IPS-18a (cell line): Measurements from ENCODE around the gene TERF2IP.
A peak's percentile ranks its signal among the peaks of the same experiment; 100 is the strongest.

Source experiments
- H3K27ac ChIP-seq: one replicate; pipeline ENCODE4 v1.5.1; 2013; ENCODE audit warnings: low read length
- H3K27me3 ChIP-seq: one replicate; pipeline ENCODE4 v1.6.1; 2013; ENCODE audit warnings: mild to moderate bottlenecking, low read length; ENCODE audit not compliant: control insufficient read depth, insufficient read depth
- H3K36me3 ChIP-seq: one replicate; pipeline ENCODE4 v1.6.1; 2013; ENCODE audit warnings: low read depth, low read length; ENCODE audit not compliant: control insufficient read depth
- H3K4me1 ChIP-seq: one replicate; pipeline ENCODE4 v1.6.1; 2013; ENCODE audit warnings: low read depth, low read length; ENCODE audit not compliant: control insufficient read depth
- H3K4me3 ChIP-seq: one replicate; pipeline ENCODE4 v1.5.1; 2013; ENCODE audit warnings: low read length
- H3K9ac ChIP-seq: one replicate; pipeline ENCODE4 v1.6.1; 2013; ENCODE audit warnings: mild to moderate bottlenecking, low read length, moderate library complexity
- H3K9me3 ChIP-seq: one replicate; pipeline ENCODE4 v1.6.1; 2013; ENCODE audit warnings: low read depth, low read length; ENCODE audit not compliant: control insufficient read depth

TERF2IP gene

DNA sequence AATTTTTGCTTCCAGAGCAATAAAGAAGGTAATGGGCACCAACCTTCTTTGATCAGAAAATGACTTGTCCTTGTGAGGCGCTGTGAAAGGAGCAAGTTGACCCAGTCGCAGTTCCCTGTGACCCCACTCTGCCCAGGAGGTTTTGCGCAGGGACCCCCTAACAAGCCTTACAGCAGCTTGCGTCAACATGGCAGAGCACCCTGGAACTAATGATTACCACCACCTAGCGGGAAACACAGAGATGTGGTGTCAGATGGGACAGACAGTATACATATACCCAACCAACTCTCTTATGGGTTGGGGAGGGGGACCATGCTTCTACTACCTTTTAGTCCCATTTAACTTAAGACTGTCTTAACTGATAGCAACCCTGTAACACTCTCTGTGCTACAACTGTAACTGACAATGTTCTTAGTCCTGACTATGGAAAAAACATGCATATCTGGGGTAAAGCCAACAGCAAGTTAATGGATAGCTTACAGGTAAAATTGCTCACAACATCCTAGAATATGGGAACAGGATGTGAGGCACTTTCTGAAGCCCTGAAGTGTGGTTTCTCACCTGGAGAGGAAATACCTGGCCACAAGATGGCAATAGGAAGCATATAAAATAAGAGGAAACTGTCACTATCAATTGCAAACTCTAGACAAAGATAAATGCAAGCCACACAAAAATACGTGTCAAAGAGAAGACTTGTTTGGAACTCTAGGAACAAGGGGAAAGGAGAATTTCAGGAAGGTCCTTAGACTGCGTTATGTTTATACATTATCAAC, 3.1 kb upstream of the TERF2IP start:
- H3K4me1 ChIP-seq, result no peaks in the 10 kb centered on the region
- no peak overlapping the region for H3K9ac ChIP-seq
- H3K27me3 ChIP-seq, result no peaks in the 10 kb centered on the region
- no peaks in the 10 kb centered on the region for H3K9me3 ChIP-seq
- H3K27ac ChIP-seq, result no peak overlapping the region
- H3K36me3 ChIP-seq, result peaks cover 56% of the 10 kb centered on the region
- no peak overlapping the region for H3K4me3 ChIP-seq

DNA sequence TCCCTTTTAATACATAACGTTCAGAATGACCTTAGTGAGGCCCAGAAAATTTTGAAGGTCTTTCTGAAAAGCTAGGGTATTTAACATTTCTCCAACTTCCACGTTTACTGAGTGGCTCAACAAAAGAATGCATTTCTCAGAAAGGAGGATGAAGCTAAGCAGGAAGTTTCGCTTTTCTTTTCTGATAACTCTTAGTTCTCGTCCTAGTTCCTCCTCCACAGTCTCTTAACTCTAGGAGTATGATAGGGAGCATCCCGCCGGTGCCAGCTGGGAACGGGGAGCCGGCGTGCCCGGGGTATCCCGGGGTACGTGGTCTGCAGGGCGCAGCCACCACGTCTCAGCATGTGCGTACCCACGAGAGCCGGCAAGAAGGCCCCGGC, 471 bp upstream of the TERF2IP start:
- Histone ChIP-seq H3K4me3 (peak overlapping the region; percentile 97), H3K27ac (peak overlapping the region; percentile 69), H3K9me3 (no peaks in the 10 kb centered on the region), H3K4me1 (peaks cover 4% of the 10 kb centered on the region), H3K9ac (peak overlapping the region; percentile 91), H3K27me3 (no peaks in the 10 kb centered on the region), H3K36me3 (peaks cover 31% of the 10 kb centered on the region)

- H3K9me3 ChIP-seq, result no peaks in the 10 kb centered on the region
- peak overlapping the region; percentile 86 for H3K27ac ChIP-seq
- peak overlapping the region; percentile 97 for H3K4me3 ChIP-seq
- H3K4me1 ChIP-seq, result peaks cover 4% of the 10 kb centered on the region
- H3K36me3 ChIP-seq, result peaks cover 22% of the 10 kb centered on the region
- peak overlapping the region; percentile 91 for H3K9ac ChIP-seq
- no peaks in the 10 kb centered on the region for H3K27me3 ChIP-seq
These were observed 898 bp downstream of the TERF2IP start for GRCh38 chr16:75648265-75649076.

DNA sequence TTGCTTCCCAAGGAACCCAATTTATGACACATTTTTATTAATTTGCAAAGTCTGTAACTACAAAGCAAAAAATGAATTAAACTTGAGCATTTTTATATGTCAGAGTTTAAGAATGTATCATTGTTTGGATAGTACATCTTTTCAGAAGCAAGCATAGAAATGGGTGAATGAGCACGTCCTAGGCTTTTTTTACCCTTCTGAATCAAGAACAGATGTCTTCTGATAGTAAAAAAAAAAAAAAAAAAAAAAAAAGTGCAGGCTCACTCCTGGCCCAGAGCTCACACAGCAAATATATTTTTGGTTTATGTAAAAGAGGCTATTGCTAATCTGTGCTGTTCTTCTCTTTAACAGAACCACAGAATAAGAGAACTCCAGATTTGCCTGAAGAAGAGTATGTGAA, 6.3 kb downstream of the TERF2IP start:
- Histone ChIP-seq H3K4me1 (peaks cover 4% of the 10 kb centered on the region), H3K27ac (no peak overlapping the region), H3K36me3 (peaks cover 37% of the 10 kb centered on the region), H3K27me3 (no peaks in the 10 kb centered on the region), H3K9me3 (no peaks in the 10 kb centered on the region), H3K9ac (no peak overlapping the region), H3K4me3 (no peak overlapping the region)

DNA sequence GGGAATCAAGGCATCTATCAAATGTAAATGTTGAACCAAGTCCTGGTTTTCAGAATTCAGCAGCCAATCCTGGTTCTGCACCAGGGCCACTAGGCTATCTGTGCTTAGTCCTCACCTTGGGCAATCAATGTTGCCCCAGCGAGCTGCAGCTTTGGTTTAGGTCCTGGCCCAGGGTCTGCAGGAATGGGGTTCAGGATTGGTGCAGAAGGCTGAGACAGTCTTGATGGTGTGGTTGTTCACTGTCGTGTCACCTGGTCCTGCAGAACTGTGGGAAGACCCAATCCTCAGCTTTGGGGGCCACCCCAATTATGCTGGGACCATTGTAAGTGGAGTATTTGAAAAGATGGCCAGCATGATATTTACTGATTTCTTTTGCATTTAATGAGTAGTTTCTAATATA, 10.6 kb downstream of the TERF2IP start:
- Histone ChIP-seq H3K9ac (no peak overlapping the region), H3K4me1 (no peaks in the 10 kb centered on the region), H3K36me3 (peaks cover 37% of the 10 kb centered on the region), H3K27me3 (no peaks in the 10 kb centered on the region), H3K9me3 (no peaks in the 10 kb centered on the region), H3K27ac (no peak overlapping the region), H3K4me3 (no peak overlapping the region)

- Histone ChIP-seq H3K36me3 (peaks cover 29% of the 10 kb centered on the region), H3K9ac (no peak overlapping the region), H3K27me3 (no peaks in the 10 kb centered on the region), H3K27ac (no peak overlapping the region), H3K9me3 (no peaks in the 10 kb centered on the region), H3K4me3 (no peak overlapping the region), H3K4me1 (no peaks in the 10 kb centered on the region)
These were observed 12.7 kb downstream of the TERF2IP start for GRCh38 chr16:75660321-75660720.

DNA sequence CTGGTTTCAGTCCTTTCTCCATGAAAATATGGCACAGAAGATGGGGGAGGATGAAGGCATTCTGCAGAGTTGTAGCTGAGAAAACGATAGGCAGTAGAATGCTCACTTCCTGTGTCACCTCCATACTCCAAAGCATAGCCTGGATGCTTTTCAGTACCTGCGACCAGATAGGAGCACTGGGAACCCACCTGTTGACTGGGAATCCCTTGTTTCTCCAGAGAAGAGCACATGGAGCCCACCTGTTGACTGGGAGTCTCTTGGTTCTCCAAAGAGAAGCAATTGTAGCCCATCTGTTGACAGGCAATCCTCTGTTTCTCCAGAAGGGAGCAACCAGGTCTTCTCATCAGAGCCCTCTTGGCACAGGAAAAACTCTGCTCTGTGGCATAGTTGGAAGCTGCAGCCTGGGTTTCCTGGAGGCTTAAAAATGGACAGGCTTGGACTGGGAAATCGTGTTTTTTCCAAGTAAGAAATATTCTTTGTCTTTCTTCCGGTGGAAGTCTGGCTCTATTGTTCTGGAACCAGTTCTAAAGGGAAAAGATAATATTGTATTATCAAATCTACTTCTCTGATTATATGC, 13.2 kb downstream of the TERF2IP start:
- Histone ChIP-seq H3K9ac (no peak overlapping the region), H3K9me3 (no peaks in the 10 kb centered on the region), H3K27me3 (no peaks in the 10 kb centered on the region), H3K27ac (no peak overlapping the region), H3K4me1 (no peaks in the 10 kb centered on the region), H3K36me3 (peaks cover 24% of the 10 kb centered on the region), H3K4me3 (no peak overlapping the region)

- Histone ChIP-seq H3K27ac (no peak overlapping the region), H3K9ac (no peak overlapping the region)
These were observed 19.9 kb downstream of the TERF2IP start for GRCh38 chr16:75667503-75667902.

DNA sequence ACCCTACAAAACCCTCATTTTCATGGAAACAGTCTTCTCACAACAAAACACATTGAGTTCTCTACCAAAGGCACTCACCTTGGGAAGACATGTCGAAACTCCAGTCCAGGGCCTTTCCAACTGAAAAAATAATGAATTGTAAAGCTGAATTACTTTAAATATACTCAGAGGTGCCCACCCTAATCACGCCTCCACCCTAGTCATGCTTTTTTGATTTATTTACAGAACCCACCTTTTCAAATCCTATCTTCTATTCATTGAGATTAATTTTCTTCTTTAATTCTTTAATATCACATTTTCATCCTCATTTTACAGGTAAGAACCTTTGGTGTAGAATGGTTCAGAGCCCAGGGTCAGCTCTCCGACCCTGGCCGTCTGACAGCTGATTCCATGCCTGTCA, 29.3 kb downstream of the TERF2IP start, which contains the start of gene CPHXL2:
CPHXL2 (minus strand) TSS at position 101 of the 400 bp plus-strand sequence; CDS start at position 91, 10 bp downstream.
- H3K4me1 ChIP-seq, result no peaks in the 10 kb centered on the region
- H3K27me3 ChIP-seq, result no peaks in the 10 kb centered on the region
- no peaks in the 10 kb centered on the region for H3K36me3 ChIP-seq
- H3K27ac ChIP-seq, result no peak within 1 kb of the TSS
- H3K9me3 ChIP-seq, result no peaks in the 10 kb centered on the region
- no peak within 1 kb of the TSS for H3K4me3 ChIP-seq
- no peak within 1 kb of the TSS for H3K9ac ChIP-seq

More at GRCh38 chr16:75667503-75667902, 19.9 kb downstream of the TERF2IP start:
- H3K27me3 ChIP-seq, result no peaks in the 10 kb centered on the region
- H3K4me3 ChIP-seq, result no peak overlapping the region
- H3K36me3 ChIP-seq, result no peaks in the 10 kb centered on the region
- no peaks in the 10 kb centered on the region for H3K4me1 ChIP-seq
- H3K9me3 ChIP-seq, result no peaks in the 10 kb centered on the region

DNA sequence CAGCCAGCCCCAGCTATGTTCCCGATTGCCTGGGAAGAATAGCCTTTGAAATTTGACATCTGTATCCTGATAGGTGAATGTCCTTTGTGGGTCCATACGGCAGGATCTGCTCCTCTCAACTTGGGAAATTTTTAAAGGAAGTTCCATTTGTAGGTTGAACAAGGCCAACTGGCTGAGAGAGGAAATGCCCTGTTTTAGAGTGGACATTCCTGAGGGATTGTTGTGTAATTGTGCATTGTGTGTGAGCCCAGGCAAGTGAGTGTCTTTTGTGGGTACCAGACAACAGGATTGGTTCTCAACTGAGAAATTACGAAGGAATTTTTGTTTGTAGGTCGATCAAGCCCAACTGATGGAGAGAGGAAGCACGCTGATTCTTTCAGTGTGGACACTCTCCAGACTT, 31.8 kb downstream of the TERF2IP start:
- Histone ChIP-seq H3K27ac (no peak overlapping the region), H3K36me3 (no peaks in the 10 kb centered on the region), H3K27me3 (no peaks in the 10 kb centered on the region), H3K9me3 (peaks cover 8% of the 10 kb centered on the region), H3K4me1 (no peaks in the 10 kb centered on the region), H3K4me3 (no peak overlapping the region), H3K9ac (no peak overlapping the region)

- Histone ChIP-seq H3K4me3 (no peak overlapping the region), H3K36me3 (no peaks in the 10 kb centered on the region), H3K27me3 (no peaks in the 10 kb centered on the region), H3K9ac (no peak overlapping the region), H3K4me1 (no peaks in the 10 kb centered on the region), H3K27ac (no peak overlapping the region), H3K9me3 (peaks cover 13% of the 10 kb centered on the region)
These were observed 34.7 kb downstream of the TERF2IP start for GRCh38 chr16:75682308-75682707.
